HG03432 (cell line): ENCODE data around the gene DENND11.
"Not testable (repeated sequence)": the region's sequence is repeated elsewhere in the genome, so short reads cannot be mapped to it uniquely, and the experiment has no call there.

Experiments used
- ATAC-seq: cut with Tn5 transposase; IDR thresholded peaks from one replicate; pipeline ENCODE4 v1.9.1; 2021; ENCODE audit warnings: mild to moderate bottlenecking, moderate library complexity; ENCODE audit not compliant: unreplicated experiment

The DENND11 gene

DNA sequence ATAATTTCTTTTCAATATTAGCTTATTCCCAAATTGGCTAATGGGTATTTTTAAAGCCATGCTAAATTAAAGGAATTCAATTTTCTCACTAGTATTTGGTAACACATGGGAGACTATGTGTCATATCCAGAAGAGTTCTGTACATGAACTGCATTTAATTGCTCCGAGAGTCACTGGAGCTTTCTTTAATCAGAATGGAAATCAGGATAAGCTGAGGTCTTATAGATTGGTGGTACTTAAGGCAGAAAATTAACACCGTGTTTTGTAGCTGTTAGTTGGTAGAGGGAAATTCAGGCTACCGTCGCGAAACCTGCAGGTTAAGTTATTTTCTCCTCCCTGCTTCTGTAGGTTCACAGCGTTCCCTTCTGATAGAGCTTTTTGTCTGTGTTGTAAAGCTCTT is 6.4 kb upstream of the DENND11 start, which contains the start of gene WEE2:
TSS of gene WEE2 (plus strand) at position 3 of the 400 bp plus-strand sequence. CDS start 406 bp downstream, outside the sequence.
- no peak for ATAC-seq

DNA sequence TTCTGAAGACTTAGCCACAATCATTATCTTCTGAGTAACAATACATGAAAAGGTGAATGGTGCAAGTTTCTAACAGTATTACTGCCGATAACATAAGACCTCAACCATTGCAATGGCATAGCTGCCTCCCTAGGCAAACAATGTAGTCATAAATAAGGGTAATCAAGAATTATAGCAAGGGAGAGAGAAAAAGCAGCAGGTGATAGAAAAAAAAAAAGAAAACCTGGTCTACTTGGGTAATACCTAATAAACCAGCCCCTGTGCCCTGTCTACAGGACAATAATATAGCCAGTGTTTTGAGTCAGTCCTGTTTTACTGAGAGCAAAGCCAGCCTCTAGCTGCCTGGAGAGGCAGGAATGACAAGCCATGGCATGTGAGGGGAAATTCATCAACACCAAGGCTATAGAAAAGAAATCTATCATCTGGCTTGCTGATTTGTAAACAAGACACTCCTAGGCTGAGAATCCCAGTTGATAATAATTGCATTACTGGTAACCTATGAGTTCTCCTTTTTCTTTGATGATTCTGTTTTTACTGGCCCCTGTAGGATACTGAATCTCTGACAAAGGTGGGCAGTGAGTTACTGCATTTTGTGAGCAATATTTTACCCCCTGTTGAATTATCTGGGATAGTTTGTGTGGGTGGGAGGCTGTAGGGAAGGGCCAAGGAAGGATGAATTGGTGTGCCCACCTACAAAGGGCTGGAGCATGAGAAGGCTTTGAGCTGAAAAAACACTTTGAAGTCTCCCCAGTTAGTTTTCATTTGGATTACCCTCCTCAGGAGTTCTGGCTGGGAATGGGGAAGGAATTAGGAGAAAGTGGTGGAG is 4.5 kb upstream of the DENND11 start:
- ATAC-seq = no peak

DNA sequence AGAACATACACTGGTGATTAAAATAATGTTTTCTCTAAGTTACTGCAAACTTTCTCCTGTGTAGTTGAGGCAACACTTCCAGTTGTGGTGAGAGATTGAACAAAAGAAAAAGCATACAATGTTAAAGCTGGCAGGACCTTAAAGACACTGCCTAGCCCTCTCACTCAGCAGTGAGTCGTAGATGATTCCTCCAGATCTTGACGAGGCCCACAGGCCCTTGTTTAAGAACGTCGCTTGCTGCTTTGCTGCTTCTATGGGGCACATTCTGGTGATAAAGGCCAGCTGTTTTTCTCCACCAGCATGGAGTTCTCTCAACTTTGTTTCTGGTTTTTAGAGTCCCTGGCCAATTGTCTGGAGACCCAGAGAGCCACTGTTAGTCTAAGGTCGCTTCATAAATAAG is 2.8 kb upstream of the DENND11 start:
- no peak for ATAC-seq

DNA sequence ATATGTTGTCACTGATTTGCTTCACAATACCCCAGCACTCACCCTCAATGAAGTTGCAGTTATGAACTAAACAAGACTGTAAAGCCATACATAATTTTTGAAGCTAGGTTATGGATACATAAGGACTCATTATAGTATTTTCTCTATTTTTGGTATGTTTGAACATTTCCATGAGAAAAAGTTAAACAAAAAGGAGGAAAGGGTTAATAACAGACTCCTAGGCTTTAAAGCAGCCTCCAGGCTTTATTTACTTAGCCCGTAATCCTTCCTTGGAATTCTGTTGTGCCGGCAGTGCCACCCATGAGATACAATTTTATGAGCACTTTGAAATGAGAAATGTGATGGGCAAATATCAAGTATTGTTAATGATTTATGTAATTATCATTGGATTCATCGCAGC is 2.1 kb upstream of the DENND11 start:
- ATAC-seq = no peak

DNA sequence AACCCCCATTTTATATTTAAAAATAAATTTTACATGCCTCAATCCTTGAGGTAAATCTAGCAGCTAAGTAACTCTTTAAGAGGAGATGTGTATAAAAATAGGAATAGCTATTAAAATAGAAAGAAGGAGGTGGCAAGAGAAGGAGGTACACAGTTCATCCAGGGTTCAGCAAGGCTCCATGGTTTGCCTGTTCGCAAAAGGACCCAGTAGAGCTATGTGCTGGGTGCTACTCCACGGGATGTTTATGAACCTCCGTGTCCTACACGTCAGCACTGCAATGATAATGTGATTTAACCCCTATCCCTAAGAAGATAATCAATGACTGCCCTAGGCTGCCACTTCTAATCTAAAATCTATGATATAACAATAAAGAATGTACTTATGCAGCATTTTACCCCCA is 926 bp upstream of the DENND11 start:
- no peak for ATAC-seq

DNA sequence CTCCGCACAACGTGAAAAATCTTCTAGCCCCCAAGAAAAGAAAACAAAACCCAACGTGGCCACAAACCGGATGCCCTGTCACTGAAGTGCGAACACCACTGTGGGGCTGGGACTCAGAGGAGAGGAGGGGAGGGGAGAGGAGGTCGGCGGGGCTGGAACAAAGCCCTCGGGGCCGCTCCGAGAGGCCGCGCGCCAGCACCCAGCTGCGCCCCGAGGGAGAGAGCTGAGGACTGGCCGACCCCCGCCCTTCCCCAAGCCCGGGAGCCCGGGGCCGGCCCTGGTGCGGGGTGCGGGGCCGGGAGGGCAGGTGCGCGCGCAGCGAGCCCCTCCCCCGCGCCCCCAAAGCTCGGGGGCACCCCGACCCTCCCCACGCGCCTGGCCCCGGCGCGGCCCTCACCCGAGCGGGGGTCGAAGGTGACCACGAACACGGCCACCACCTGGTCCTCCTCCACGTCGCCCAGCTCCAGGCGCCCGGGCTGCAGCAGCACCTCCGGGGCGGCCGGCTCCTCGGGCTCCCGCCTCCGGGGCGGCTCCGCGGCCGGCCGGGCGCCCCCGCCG is 398 bp downstream of the DENND11 start:
- peak; percentile 83 for ATAC-seq

DNA sequence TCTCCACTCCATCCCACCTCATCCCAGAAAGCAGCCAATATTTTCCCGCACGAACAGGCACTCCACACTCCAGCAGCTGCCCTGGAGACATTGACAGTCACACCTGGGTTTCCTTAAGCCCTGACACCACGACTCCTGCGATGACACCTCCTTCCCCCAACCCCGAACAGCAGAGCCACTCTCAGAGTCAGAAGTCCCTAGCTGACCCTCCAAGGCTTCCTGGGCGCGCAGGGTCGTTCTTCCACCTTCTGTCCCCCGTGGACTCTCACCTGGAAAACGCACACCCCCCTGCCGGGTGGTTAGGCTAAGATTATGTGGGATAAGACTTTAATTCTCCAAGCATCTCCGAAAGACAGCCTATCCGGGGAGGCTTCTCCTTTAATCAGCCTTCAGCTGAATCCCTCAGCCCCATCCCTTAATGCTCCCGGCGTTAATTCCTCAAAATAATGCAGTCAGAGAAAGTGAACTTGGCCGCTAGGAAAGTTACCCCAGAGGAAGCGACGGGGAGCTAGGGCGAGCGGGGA is 1.1 kb downstream of the DENND11 start:
- no peak for ATAC-seq

DNA sequence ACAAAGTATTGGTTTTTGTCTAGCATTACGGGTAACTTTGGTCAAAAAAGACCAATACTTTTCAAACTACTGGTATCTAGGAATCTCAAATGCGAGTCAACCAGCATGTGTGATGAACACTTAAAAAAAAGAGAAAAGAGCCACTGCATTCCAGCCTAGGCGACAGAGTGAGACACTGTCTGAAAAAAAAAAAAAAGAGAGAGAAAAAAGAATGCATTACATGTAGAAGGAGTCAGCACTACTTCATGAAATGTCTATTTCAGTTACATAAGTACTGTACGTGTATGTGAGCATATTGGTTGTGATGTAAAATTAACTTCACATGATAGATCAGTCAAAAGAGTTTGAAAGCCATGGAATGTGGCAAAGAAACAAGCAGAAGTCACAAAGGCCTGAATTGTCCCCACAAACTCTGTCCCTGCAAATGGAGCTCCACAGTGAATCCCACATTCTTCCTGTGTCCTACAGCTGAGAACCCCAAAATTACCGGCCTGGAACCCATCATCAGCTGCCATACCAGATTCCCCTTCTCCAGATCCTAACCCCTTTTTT is 1.6 kb downstream of the DENND11 start:
- ATAC-seq = no peak

DNA sequence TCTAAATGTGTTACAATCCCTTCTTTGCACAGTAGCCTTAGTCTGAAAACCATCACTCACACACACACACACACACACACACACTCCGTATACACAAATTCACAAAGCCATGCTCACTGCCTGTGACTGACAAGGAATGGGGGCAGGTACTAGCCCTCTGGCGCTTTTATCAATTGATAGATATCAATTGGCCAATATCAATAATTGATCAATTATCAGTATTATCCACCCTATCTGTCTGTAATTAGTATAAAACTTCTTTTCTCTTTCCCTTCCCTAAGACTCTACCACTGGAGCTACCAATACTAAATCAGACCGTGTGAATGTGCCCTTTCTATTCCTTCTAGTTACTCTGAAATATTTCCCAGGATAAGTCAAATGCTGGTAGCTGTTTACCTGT is 2.1 kb downstream of the DENND11 start:
- ATAC-seq = no peak

DNA sequence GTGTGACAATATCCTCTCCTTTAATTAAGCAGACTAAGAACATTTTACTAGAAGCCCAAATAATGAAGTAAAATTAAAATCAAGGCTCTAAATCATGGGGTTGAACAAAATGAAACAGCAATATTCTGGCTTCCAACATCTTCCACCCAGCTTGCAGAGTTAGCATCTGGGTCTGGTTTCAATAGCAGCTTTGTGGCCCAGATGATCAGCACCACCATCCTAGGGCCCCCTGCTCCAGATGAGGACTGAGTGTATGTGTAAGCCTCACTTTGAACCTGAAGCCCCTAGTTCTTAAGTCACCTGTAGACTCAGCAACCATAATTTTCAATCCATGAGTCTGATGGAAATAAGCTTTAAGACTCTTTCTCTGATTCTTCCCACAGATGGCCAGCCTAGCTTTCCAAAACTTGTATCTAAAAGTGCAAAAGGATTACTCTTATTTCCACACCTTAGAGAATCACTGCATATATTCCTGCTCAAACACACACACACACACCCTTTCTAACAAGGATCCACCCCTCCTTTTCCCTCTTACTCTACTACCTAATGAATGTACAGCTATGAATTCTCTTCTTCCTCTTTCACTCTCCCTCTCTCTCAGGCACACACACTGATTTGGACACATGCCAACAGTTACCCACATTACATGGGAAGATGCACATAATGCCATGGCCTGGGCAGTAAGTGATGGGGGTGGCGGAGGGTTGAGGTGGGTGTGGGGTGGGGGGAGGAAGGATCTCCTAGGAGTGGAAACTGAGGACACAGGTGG is 3.5 kb downstream of the DENND11 start:
- ATAC-seq = no peak

DNA sequence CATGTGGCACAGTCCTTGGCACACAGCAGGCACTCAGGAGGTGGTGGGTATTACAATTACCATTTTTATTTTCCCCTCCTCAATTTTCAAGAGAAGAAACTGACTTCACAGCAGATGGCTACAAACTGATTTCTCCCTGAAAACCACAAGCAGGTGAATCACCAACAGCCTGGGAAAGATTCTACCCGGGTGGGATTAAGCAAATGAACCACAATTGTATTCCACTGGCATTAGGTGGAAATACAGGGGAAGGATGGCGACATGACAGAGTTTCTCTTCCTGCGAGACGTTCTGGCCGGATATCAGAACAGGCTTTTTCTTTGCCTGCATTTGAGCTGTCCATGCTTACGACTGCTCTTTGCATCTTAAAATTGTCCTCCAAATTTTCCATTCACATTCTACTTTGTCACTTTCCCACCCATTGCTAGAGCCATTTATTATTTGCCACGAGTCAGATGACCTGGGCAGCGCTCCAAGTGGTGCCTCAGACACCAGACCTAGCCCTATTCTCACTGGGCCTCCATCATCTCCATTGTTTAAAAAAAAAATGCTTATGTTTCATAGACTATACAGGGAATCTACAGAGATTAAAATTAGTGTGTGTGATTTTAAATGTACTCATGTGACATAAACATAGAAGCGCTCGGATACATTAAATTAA is 4.6 kb downstream of the DENND11 start:
- no peak for ATAC-seq

DNA sequence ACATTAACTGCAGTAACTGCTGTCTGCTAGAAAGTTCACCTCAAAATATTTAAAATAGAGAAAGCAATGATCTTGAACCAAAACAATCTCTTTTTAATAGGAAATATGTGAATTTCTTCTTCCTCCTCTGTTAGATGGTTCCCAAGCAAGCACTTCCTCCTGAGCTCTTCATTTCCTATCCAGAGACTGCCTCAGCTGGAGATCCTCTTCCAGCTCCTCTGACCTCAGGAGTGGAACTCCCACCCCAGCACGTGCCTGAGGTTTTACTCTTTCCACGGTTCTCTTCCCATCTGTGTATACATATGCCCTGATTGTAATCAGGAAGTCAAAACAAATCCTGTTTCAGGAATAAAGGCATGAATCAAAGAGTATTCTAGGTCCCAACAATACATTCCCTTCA is 5.6 kb downstream of the DENND11 start:
- no peak for ATAC-seq

DNA sequence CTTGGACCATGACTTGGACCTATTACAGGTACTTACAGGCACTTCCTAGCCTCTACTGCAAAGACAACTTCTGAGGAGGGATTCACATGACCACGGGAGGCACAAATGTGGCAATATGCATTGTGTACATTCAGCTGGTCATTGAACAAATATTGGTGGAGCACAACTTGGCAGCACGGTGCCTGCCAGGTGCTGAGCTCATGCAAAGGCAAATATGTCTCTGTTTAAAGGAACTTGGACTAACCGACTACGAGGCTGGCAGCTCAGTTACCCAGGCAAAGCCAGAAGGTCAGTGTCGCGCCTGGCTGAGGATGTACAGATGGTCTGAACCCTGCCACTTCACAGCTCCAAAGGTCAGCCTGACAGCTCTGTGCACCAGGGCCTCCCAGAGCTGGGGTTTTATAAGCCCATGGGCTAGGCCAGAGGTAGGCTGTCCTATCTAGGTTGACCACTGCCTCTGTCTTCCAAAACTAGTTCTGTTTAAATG is 6.1 kb downstream of the DENND11 start:
- ATAC-seq = no peak

DNA sequence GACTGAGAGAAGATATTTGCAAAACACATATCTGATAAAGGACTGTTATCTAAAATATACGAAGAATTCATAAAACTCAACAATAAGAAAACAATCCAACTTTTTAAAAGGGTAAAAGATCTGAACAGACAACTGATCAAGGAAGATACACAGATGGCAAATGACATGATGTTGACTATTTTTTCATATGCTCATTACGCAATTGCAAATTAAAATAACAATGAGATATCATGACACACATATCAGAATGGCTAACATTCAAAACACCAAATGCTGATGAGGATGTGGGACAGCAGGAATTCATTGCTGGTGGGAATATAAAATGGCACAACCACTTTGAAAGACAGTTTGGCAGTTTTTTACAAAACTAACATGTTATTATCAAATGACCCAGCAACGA is 8.9 kb downstream of the DENND11 start:
- no peak for ATAC-seq

DNA sequence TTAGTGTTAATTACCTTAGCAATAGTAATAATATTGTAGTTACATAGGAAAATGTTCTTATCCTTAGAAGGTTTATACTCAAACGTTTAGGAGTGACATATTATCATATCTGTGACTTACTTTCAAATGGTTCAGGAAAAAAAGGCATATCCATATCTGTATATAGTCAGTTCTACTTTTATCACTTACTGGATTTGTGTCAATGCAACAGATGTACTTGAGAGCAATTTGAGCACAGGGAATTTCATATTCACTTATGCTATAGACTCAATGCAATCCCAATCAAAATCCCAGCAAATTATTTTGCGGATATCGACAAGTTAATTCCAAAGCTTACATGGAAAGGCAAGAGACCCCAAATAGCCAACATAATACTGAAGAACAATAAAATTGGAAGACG is 10.0 kb downstream of the DENND11 start:
- ATAC-seq = no peak

DNA sequence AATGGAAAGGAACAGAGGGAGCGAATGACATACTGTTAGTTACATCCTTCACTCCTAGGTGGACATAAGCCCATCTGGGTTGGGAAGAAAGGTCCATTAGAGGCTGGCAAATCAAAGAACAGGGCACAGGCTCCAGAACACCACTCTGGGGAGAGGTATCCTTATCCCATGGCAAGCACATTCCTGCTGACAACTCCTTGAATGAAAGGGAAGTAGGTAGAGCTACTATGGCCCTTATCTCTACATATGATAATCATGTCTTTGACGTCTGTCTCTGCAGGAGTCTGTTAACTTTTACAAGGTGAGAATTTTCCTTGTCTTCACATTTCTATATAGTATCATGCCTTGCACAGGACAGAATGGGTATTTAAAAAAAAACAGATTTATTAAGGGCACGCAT is 10.4 kb downstream of the DENND11 start:
- ATAC-seq = no peak

DNA sequence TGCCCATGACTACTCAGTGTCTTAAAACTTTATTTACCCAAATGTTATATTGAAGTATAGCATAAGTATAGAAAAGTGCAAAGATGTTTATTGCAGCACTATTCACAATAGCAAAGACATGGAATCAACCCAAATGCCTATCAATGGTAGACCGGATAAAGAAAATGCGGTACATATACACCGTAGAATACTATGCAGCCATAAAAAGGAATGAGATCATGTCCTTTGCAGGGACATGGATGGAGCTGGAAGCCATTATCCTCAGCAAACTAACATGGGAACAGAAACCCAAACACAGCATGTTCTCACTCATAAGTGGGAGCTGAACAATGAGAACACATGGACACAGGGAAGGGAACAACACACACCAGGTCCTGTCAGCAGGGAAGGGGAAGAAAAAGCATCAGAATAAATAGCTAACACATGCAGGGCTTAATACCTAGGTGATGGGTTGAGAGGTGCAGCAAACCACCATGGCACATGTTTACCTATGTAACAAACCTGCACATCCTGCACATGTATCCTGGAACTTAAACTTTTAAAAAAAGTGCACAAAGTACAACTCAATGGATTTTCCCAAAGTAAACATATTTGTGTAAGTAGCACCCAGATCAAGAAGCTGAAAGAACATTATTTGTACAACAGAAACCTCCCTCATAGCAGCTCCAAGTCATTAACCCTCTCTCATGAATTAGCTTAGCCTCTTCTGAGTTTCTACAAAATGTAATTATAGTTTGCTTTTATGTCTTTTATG is 12.7 kb downstream of the DENND11 start:
- ATAC-seq = not testable (repeated sequence)

DNA sequence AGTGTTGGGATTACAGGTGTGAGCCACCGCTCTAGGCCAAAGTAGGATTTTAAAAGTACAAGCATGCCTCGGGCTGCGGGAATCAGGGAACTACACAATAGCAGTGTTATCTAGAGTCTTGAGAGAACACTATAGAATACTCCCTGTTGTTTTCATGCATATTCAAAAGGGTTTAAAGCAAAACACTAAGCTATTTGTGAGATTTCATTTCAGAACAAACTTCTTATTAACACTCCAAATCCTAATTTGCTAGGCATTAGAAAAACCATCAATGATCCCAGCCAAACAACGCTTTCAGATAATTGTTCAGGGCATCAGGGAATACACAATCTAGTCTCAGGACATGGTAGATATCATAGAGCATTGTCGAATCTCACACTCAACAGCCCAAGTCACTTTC is 13.9 kb downstream of the DENND11 start:
- no peak for ATAC-seq

DNA sequence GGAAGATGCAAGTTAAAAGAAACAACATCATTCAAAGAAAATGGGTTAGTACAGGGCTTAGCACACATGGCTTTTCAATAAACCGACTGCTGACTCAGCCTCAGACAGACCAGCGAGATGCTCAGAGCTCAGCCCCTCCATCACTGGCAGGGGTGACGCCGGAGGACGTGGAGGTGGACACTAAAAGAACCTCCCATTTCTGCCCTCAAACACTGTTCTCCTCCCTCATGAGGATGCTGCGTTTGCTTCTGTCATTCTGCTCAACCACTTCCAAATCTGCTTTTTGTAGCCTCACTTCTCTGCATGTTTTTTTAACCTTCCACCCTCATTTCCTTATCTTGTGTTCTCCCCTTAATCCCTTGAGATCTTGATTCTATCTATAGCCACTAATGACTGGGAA is 15.3 kb downstream of the DENND11 start:
- ATAC-seq = no peak

DNA sequence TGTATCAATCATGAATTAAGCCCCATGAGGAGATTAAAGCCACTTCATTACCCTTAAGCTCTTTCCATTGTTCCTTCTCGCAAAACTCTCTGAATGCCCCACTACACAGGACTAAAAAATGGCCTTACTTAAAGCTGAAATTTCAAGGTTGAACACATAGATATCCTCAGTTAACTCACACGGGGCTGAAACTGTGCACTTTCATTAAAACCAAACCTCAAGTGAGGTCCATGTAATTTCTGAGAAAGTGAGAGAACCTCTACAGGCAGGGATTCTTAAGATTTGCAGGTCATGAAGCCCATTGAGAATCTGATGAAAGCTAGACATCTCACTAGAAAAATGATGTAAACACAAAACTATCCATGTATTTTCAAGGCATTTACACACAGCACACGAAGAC is 15.9 kb downstream of the DENND11 start:
- no peak for ATAC-seq
